HG03354 (cell line): ENCODE results near the gene CNNM1.

Experiments
- ATAC-seq: cut with Tn5 transposase; IDR thresholded peaks from one replicate; pipeline ENCODE4 v1.9.1; 2021; ENCODE audit warnings: mild to moderate bottlenecking; ENCODE audit not compliant: unreplicated experiment, poor library complexity, severe bottlenecking

CNNM1 gene

GRCh38 chr10:99331207-99331803, 2.1 kb downstream of the CNNM1 start:
- ATAC-seq = no peak

GRCh38 chr10:99337311-99337811, 8.2 kb downstream of the CNNM1 start:
- no peak for ATAC-seq

GRCh38 chr10:99337901-99338300, 8.7 kb downstream of the CNNM1 start:
- no peak for ATAC-seq

GRCh38 chr10:99339077-99339476, 9.9 kb downstream of the CNNM1 start:
- ATAC-seq = no peak

- ATAC-seq = no peak
These were observed 10.4 kb downstream of the CNNM1 start for GRCh38 chr10:99339563-99340047.

GRCh38 chr10:99340650-99341049, 11.5 kb downstream of the CNNM1 start:
- ATAC-seq = no peak

GRCh38 chr10:99341248-99341647, 12.1 kb downstream of the CNNM1 start:
- no peak for ATAC-seq

GRCh38 chr10:99341860-99342490, 12.8 kb downstream of the CNNM1 start:
- ATAC-seq = peak; percentile 58

GRCh38 chr10:99343262-99343661, 14.1 kb downstream of the CNNM1 start:
- ATAC-seq = no peak

GRCh38 chr10:99344715-99345114, 15.6 kb downstream of the CNNM1 start:
- ATAC-seq = no peak

- ATAC-seq = no peak
These were observed 16.2 kb downstream of the CNNM1 start for GRCh38 chr10:99345350-99345749.

- ATAC-seq = no peak
These were observed 17.1 kb downstream of the CNNM1 start for GRCh38 chr10:99346247-99346646.

- no peak for ATAC-seq
These were observed 18.5 kb downstream of the CNNM1 start for GRCh38 chr10:99347672-99348071.

GRCh38 chr10:99353182-99353581, 24.0 kb downstream of the CNNM1 start:
- no peak for ATAC-seq

- no peak for ATAC-seq
These were observed 28.5 kb downstream of the CNNM1 start for GRCh38 chr10:99357691-99358090.

GRCh38 chr10:99358101-99358500, 28.9 kb downstream of the CNNM1 start:
- no peak for ATAC-seq

GRCh38 chr10:99360934-99361333, 31.8 kb downstream of the CNNM1 start:
- ATAC-seq = no peak

- no peak for ATAC-seq
These were observed 35.0 kb downstream of the CNNM1 start for GRCh38 chr10:99364125-99364524.

GRCh38 chr10:99365311-99365710, 36.2 kb downstream of the CNNM1 start:
- no peak for ATAC-seq

- ATAC-seq = no peak
These were observed 36.6 kb downstream of the CNNM1 start for GRCh38 chr10:99365736-99366135.

GRCh38 chr10:99366666-99367065, 37.5 kb downstream of the CNNM1 start:
- ATAC-seq = no peak
